ENCODE data around the gene MCIDAS. TPM values are rescaled to one million over a fixed set of nuclear protein-coding genes. Genes with fewer than 3 reads are reported as not detected.
A peak's percentile ranks its signal among the peaks of the same experiment; 100 is the strongest.

MCIDAS gene
- total RNA-seq, 1 donor from 2014 or later = not detected

DNA sequence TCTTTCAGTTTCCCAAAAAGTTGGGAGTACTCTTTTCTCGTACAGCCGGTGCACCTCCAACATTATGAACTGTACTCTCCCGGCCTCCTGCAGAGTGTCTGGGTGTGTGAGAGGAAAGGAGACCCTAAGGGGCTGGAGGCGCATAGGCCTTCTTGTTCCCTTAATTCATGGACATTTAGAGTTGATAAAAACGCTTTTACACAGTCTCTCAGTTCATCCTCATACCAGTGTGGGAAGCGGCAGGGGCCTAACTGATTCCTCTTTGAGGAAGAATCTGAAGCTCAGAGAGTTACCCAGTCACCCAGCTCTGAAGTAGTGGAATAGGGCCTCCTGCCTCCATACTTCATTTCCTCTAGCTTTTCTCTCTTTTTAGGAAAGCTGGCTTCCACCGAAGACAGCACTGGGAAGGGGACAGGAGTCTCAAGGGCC, 3.3 kb downstream of the MCIDAS start:
- DNase-seq (ENCODE audit: missing footprints) = no peak
- no peak for ATAC-seq
- intact Hi-C loops (cut with DNase I) = loop anchor here (5.0 kb wide), 1 partner anchor 47 kb away; no protein-coding TSS in a partner anchor

DNA sequence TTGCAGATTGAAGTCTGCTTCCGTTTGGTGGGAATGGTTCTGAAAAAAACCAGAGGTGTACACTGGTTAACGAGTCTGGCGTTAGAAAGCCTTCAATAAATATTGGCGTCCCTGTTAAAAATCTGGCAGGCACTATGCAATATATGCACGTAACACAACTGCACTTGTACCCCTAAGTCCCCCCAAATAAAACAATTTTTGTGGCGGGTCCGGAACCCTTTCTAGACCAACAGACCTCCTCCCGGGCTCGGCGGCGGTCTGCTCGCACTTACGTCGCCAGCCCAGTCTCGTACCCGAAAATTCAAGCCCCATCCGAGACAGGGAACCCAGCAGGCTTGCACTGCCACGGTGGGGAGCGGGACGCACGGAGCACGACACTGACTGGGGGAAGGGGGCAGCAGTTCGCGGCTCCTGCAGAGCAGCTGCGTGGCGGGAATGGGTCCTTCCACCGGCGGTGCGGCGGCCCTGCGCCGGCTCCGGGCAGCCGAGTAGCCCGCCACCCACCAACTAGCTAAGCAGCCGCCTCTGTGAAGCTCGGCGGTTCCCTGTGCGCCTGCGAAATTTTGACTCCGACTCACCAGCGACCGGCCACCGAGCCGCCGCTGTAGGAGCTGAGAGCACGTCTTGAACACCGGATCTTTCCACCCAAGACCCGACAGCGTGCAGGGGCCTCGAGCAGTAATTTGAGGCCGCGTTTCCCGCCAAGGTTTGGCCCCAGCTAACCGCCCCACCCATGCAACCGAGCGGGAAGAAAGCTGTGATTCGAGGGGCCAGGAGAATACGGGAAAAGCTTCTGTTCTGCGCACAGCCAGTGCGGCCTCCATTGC, 3.9 kb downstream of the MCIDAS start:
- intact Hi-C loops (cut with DNase I) = loop anchor here (5.0 kb wide), 1 partner anchor 46 kb away; no protein-coding TSS in a partner anchor
- no peak for DNase-seq (ENCODE audit: missing footprints)
- no peak for ATAC-seq

- intact Hi-C loops (cut with DNase I) = loop anchor here (5.0 kb wide), 1 partner anchor 45 kb away; no protein-coding TSS in a partner anchor
- ATAC-seq (no peak), DNase-seq (ENCODE audit: missing footprints) (no peak)
These were observed 4.8 kb downstream of the MCIDAS start for GRCh38 chr5:55222092-55222984.

DNA sequence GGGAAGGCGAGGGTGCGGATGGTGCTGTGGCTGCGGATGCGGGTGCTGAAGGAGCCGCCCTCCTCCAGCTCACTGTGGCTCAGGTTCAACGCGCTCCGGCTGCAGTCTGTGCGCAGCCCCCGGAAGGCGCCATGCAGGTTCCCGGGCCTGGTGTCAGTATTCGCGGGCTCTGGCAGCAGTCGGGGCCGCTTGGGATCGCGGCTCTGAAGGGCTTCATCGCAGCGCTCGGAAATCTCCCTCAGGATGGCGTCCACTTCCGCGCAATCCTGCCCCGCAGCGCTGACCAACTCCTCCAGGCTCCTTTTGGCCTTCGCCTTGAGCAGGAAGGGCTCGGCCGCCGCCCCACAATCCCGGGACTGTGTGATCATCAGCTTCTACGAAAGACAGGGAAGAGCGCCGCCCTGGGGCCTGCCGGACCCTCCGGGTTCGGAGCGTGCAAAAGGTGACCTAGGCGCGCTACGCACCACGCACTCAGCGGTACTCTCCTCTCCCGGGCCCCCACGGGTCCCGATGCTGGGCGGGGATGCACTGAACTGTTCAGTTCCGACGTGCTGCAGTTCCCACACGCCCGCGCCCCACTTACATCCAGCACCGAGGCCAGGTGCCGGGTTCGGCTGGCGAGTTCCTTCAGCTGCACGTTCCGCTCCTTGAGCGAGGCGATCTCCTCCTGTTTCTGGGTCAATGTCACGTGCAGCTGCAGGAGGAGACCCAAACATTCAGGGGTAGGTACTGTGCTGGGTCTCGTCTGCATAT, 6.5 kb downstream of the MCIDAS start:
- intact Hi-C loops (cut with DNase I) = loop anchor here (5.0 kb wide), 1 partner anchor 43 kb away; no protein-coding TSS in a partner anchor
- no peak for ATAC-seq
- DNase-seq (ENCODE audit: missing footprints) = no peak

DNA sequence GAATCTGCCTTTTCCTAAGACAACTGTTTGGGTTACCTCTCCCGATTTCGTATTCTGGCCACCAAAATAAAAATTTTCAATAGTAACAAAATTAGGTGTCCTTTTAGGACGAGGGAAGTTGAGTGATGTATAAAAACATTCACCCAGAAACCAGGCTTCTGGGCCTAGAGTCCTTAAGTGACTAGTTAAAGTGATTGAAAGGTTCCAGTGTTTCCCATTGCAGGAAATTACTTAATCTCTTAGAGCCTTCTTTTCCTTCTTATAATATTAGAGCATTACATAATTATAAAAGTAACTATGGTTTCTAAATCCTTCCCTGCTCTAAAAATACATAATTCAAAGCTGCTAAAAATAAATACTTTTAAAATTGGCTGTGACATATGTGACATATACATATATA, 7.3 kb downstream of the MCIDAS start:
- no peak for DNase-seq (ENCODE audit: missing footprints)
- no peak for ATAC-seq
- intact Hi-C loops (cut with DNase I) = loop anchor here (5.0 kb wide), 1 partner anchor 42 kb away; no protein-coding TSS in a partner anchor

- intact Hi-C loops (cut with DNase I) = no loop called here
- no peak for DNase-seq (ENCODE audit: missing footprints)
- no peak for ATAC-seq
These were observed 8.1 kb downstream of the MCIDAS start for GRCh38 chr5:55218967-55219366.

GRCh38 chr5:55211184-55211874, 15.8 kb downstream of the MCIDAS start:
- ATAC-seq = no peak
- intact Hi-C loops (cut with DNase I) = no loop called here
- no peak for DNase-seq (ENCODE audit: missing footprints)

- ATAC-seq (no peak), DNase-seq (ENCODE audit: missing footprints) (no peak)
- intact Hi-C loops (cut with DNase I) = no loop called here
These were observed 22.1 kb downstream of the MCIDAS start for GRCh38 chr5:55205001-55205400.

- no peak for DNase-seq (ENCODE audit: missing footprints)
- ATAC-seq = no peak
- intact Hi-C loops (cut with DNase I) = no loop called here
These were observed 36.0 kb downstream of the MCIDAS start for GRCh38 chr5:55191165-55191564.

- intact Hi-C loops (cut with DNase I) = no loop called here
- ATAC-seq = no peak
- DNase-seq (ENCODE audit: missing footprints) = no peak
These were observed 38.2 kb downstream of the MCIDAS start for GRCh38 chr5:55188656-55189540.

DNA sequence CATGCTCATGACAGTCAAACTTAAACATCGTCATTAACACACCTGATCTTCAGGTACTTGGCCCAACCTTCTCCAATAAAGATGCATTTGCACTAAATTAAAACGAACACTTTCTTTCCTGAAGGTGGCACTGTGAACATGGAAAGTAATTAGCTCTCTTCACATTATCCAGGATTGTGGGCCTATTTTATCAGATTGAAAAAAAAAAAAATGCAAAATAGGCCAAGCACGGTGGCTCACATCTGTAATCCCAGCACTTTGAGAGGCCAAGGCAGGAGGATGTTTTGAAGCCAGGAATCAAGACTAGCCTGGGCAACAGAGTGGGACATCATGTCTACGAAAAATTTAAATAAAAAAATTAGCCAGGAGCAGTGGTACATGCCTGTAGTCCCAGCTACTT, 39.7 kb downstream of the MCIDAS start:
- no peak for ATAC-seq
- intact Hi-C loops (cut with DNase I) = no loop called here
- DNase-seq (ENCODE audit: missing footprints) = no peak

GRCh38 chr5:55180016-55180415, 47.1 kb downstream of the MCIDAS start:
- intact Hi-C loops (cut with DNase I) = no loop called here
- no peak for DNase-seq (ENCODE audit: missing footprints)
- ATAC-seq = no peak

- intact Hi-C loops (cut with DNase I) = loop anchor here (5.0 kb wide), 1 partner anchor 45 kb away; no protein-coding TSS in a partner anchor
- no peak for ATAC-seq
These were observed 50.0 kb downstream of the MCIDAS start for GRCh38 chr5:55177078-55177477.

GRCh38 chr5:55176176-55176818, 50.8 kb downstream of the MCIDAS start:
- peak; percentile 65 for DNase-seq (ENCODE audit: missing footprints)
- intact Hi-C loops (cut with DNase I) = loop anchor here (5.0 kb wide), 1 partner anchor 46 kb away; no protein-coding TSS in a partner anchor
- peak; percentile 45 for ATAC-seq

More at GRCh38 chr5:55177078-55177477, 50.0 kb downstream of the MCIDAS start:
- no peak for DNase-seq (ENCODE audit: missing footprints)

- ATAC-seq (no peak), DNase-seq (ENCODE audit: missing footprints) (no peak)
- intact Hi-C loops (cut with DNase I) = loop anchor here (5.0 kb wide), 1 partner anchor 47 kb away; no protein-coding TSS in a partner anchor
These were observed 51.3 kb downstream of the MCIDAS start for GRCh38 chr5:55175781-55176175.

- intact Hi-C loops (cut with DNase I) = no loop called here
- DNase-seq (ENCODE audit: missing footprints) = no peak
- ATAC-seq = no peak
These were observed 53.4 kb downstream of the MCIDAS start for GRCh38 chr5:55173687-55174230.
